DND-41 (cell line): ENCODE data around the gene TLCD4.

Source experiments
- ATAC-seq: fragments of 200-7000 bp; cut with Tn5 transposase; 3 replicates; pipeline ENCODE4 v1.9.1; 2021; ENCODE audit warnings: low read depth; ENCODE audit not compliant: insufficient read depth
- DNase-seq: peaks from one replicate; pipeline ENCODE4 v3.0.0-alpha.2; 2020
- H2AFZ ChIP-seq: 2 replicates; pipeline ENCODE4 v1.6.0; 2012; ENCODE audit warnings: low read depth, low read length
- H3K27ac ChIP-seq: 2 replicates; pipeline ENCODE4 v1.5.1; 2012; ENCODE audit warnings: low read length, inconsistent platforms
- H3K27me3 ChIP-seq: fragments of 200-600 bp; sonication (generic); 2 replicates; pipeline ENCODE4 v1.6.0; 2012; ENCODE audit warnings: low read length, mild to moderate bottlenecking, inconsistent platforms; ENCODE audit not compliant: insufficient read depth, poor library complexity
- H3K36me3 ChIP-seq: 2 replicates; pipeline ENCODE4 v1.5.1; 2012; ENCODE audit warnings: low read length, inconsistent platforms; ENCODE audit not compliant: insufficient read depth
- H3K4me1 ChIP-seq: 2 replicates; pipeline ENCODE4 v1.5.1; 2012; ENCODE audit warnings: mild to moderate bottlenecking, low read length; ENCODE audit not compliant: insufficient read depth
- H3K4me2 ChIP-seq: 2 replicates; pipeline ENCODE4 v1.6.0; 2012; ENCODE audit warnings: mild to moderate bottlenecking, moderate library complexity, low read length, inconsistent platforms; ENCODE audit not compliant: insufficient read depth
- H3K4me3 ChIP-seq, 2 experiments: fragments of 200-600 bp in 1 of 2; shearing (Covaris generic) in 1 of 2; 2 replicates each; pipeline ENCODE4 v1.5.1; 2012 to 2016; ENCODE audit warnings: inconsistent platforms in 2 of 2, low read length in 2 of 2, mild to moderate bottlenecking in 2 of 2, low read depth in 1 of 2, moderate library complexity in 1 of 2
- H3K79me2 ChIP-seq: 2 replicates; pipeline ENCODE4 v1.6.0; 2012; ENCODE audit warnings: low read length, inconsistent platforms; ENCODE audit not compliant: insufficient read depth
- H3K9ac ChIP-seq: 2 replicates; pipeline ENCODE4 v1.6.0; 2012; ENCODE audit warnings: low read depth, mild to moderate bottlenecking, inconsistent platforms, low read length, moderate library complexity
- H3K9me3 ChIP-seq: 2 replicates; pipeline ENCODE4 v1.5.1; 2012; ENCODE audit warnings: low read length, moderate library complexity, mild to moderate bottlenecking, inconsistent platforms; ENCODE audit not compliant: insufficient read depth, severe bottlenecking
- H4K20me1 ChIP-seq: 2 replicates; pipeline ENCODE4 v1.6.0; 2012; ENCODE audit warnings: low read length; ENCODE audit not compliant: insufficient read depth
- EZH2 ChIP-seq: IDR thresholded peaks from 3 replicates; pipeline ENCODE4 v1.6.1; 2012; ENCODE audit warnings: borderline replicate concordance, low read depth, mild to moderate bottlenecking, moderate library complexity, low read length, inconsistent platforms; ENCODE audit not compliant: severe bottlenecking
- TF ChIP-seq, protein P1 (sequence below): IDR thresholded peaks from 2 replicates; pipeline ENCODE4 v1.5.1; 2012; ENCODE audit warnings: borderline replicate concordance, low read length, moderate library complexity, mild to moderate bottlenecking; ENCODE audit not compliant: poor library complexity, severe bottlenecking; ENCODE audit errors: extremely low read depth

TLCD4 gene

DNA sequence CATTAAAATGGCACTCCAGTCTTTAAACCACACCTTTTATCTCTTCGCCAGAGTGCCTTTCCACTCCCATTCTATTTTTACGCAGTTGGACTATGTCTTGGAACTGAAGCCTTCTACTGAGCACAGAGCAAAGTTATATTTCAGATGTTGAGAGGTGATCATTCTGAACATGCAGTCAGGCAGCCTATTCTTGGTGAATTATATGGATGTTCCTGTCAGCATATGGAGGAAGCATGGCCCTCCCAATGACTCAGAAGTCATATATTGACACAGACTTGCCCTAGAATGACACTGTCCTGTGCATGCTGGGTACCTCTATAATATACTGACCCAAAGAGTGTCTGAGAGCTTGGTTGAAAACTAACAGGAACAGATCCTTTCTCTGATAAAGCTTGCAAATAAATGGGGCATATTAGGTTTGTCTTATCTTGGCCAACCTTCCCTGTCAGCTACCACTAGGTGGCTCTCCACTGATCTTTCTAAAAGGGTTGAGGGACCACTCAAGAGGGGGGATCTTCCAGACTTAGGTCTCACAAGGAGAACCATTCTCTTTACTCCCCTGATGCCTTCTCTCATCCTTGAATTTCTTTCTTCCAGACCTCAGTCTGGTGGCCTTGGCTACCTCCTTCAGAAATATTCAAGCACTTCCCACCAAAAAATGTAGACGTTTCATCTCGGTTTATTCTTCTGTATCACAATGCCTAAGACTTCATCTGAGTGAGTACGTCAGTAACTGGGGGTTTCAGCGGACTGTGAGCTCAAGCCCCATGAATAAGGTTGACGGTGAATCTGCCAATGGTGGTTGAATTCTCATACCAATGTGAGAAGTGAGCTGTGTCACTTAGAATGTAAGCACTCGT, 32.6 kb upstream of the TLCD4 start:
- DNase-seq (peak; percentile 37), ATAC-seq (peak; percentile 89)
- Histone ChIP-seq H4K20me1 (no peaks in the 10 kb centered on the region), H3K4me2 (no peak overlapping the region), H3K4me1 (no peaks in the 10 kb centered on the region), H3K9ac (no peak overlapping the region), H3K27me3 (no peaks in the 10 kb centered on the region), H2AFZ (no peak overlapping the region), H3K27ac (no peak overlapping the region), H3K9me3 (no peaks in the 10 kb centered on the region), H3K79me2 (no peaks in the 10 kb centered on the region), H3K4me3 (no peak overlapping the region), H3K36me3 (no peaks in the 10 kb centered on the region)
- TF ChIP-seq, protein P1, sequence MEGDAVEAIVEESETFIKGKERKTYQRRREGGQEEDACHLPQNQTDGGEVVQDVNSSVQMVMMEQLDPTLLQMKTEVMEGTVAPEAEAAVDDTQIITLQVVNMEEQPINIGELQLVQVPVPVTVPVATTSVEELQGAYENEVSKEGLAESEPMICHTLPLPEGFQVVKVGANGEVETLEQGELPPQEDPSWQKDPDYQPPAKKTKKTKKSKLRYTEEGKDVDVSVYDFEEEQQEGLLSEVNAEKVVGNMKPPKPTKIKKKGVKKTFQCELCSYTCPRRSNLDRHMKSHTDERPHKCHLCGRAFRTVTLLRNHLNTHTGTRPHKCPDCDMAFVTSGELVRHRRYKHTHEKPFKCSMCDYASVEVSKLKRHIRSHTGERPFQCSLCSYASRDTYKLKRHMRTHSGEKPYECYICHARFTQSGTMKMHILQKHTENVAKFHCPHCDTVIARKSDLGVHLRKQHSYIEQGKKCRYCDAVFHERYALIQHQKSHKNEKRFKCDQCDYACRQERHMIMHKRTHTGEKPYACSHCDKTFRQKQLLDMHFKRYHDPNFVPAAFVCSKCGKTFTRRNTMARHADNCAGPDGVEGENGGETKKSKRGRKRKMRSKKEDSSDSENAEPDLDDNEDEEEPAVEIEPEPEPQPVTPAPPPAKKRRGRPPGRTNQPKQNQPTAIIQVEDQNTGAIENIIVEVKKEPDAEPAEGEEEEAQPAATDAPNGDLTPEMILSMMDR = peak; percentile 77
- no peak for TF ChIP-seq EZH2

DNA sequence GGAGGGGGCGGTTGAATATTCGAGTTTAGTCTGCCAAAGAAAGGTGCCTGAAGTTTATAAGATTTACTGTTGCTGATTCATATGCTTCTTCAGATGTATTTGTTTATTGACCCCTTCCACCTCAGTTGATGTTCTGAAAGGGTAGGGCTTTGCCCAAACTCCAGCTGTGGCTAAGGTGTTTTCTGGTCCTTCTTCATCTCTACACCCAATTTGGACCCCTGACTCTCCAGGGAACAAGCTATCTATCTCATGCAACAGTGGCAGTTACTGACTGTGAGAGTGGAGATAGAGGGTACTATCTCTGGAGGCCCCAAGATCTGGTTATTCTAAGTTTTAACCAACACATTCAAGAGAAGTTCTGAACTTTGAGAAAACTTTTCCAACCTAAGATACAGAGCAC, 31.8 kb upstream of the TLCD4 start:
- no peak for ATAC-seq
- H3K36me3 ChIP-seq = no peaks in the 10 kb centered on the region
- no peak overlapping the region for H3K4me2 ChIP-seq
- TF ChIP-seq EZH2 = no peak
- TF ChIP-seq, protein P1 = no peak
- H3K9me3 ChIP-seq = no peaks in the 10 kb centered on the region
- no peak overlapping the region for H3K27ac ChIP-seq
- DNase-seq = no peak
- H2AFZ ChIP-seq = no peak overlapping the region
- H3K4me1 ChIP-seq = no peaks in the 10 kb centered on the region
- no peaks in the 10 kb centered on the region for H3K79me2 ChIP-seq
- H3K4me3 ChIP-seq = no peak overlapping the region
- H4K20me1 ChIP-seq = no peaks in the 10 kb centered on the region
- H3K27me3 ChIP-seq = no peaks in the 10 kb centered on the region
- H3K9ac ChIP-seq = no peak overlapping the region

DNA sequence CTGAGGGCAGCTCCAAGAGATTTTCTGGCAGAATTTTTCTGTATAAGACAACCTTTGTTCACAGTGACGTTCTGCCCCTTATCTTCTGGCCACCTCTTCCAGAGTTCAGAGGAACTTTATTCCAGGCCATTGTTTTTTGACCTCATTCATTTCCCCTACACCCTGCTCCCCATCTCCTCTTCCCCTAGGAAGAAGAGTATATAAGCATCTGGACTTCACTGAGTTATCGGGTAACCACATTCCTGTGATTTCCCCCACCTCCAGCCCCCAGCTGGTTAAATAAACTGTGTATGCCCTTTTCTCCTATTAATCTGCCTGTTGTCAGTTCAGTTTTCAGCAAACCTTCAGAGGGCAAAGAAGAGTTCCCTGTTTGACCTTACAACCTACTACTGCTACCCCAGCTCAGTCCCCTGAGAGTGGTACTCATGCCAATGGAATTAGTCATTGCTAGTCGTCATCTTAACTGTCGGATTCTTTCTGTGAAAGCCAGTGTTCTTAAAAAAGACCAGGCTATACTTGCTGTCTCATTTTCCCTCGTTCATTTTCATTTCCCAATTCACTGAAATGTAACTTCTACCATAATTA, 30.1 kb upstream of the TLCD4 start:
- H3K9ac ChIP-seq = no peak overlapping the region
- TF ChIP-seq, protein P1 = no peak
- no peak for TF ChIP-seq EZH2
- DNase-seq = no peak
- no peaks in the 10 kb centered on the region for H3K27me3 ChIP-seq
- no peaks in the 10 kb centered on the region for H3K9me3 ChIP-seq
- no peaks in the 10 kb centered on the region for H3K79me2 ChIP-seq
- no peak overlapping the region for H3K4me3 ChIP-seq
- H3K27ac ChIP-seq = no peak overlapping the region
- no peaks in the 10 kb centered on the region for H4K20me1 ChIP-seq
- H3K4me2 ChIP-seq = no peak overlapping the region
- no peak for ATAC-seq
- no peaks in the 10 kb centered on the region for H3K4me1 ChIP-seq
- no peaks in the 10 kb centered on the region for H3K36me3 ChIP-seq
- H2AFZ ChIP-seq = no peak overlapping the region
